Upper lobe of left lung (tissue), 4 donors: ENCODE results near the gene RIMBP2.

Source experiments
- CTCF ChIP-seq, 6 experiments: fragments of 450-650 bp in 4 of 6; fragments of 200-600 bp in 2 of 6; sonication (generic) in 2 of 6; IDR thresholded peaks; one replicate each; pipeline ENCODE4 v1.5.1; 2016 to 2019; ENCODE audit warnings: antibody characterized with exemption in 6 of 6
- POLR2A ChIP-seq, 4 donors: fragments of 450-650 bp; IDR thresholded peaks; one replicate each; pipeline ENCODE4 v1.5.1; 2016 to 2017; ENCODE audit warnings: antibody characterized with exemption in 4 of 4, mild to moderate bottlenecking in 2 of 4
- POLR2AphosphoS5 ChIP-seq, 2 donors: sonication (generic); formaldehyde crosslinking; IDR thresholded peaks; one replicate each; pipeline ENCODE4 v1.5.1; 2017; ENCODE audit warnings: antibody characterized with exemption in 2 of 2

DNA sequence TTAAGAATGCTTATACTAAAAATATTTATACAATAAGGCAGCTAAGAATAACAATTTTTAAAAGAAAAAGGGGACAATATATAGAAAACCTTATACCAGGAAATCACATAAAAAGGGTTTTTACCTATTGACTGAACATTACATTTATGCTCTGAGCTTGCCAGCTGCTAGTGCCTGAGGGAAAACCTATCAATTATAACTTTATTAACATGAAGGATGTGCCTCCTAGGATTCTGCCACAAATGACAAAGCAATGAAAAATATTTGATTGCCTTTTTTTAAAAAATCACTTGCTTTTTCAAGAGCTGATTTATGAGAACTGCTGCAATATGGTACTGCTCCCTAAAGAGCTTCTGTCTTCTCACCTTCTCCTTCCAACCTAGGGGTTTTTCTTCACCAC, 185.7 kb downstream of the RIMBP2 start:
- no peak for TF ChIP-seq CTCF (IDR thresholded peaks at IDR 0.05)
- TF ChIP-seq POLR2AphosphoS5 (IDR thresholded peaks at IDR 0.05), result no peak
- TF ChIP-seq POLR2A (IDR thresholded peaks at IDR 0.05), result no peak
